NCI-H82 (cell line): ENCODE data around the gene SEPTIN2.
"Not testable (repeated sequence)": the region's sequence is repeated elsewhere in the genome, so short reads cannot be mapped to it uniquely, and the experiment has no call there.

Experiments
- DNase-seq: peaks from one replicate; lab custom pipeline; 2025; lab: John Stamatoyannopoulos, UW

The SEPTIN2 gene

GRCh38 chr2:241315879-241316631, at the start of gene SEPTIN2:
TSS of gene SEPTIN2 (plus strand) at chr2:241315925. CDS start at chr2:241324233, 8,308 bp downstream.
- DNase-seq, result peak; percentile 79

- DNase-seq, result no peak
Measured at GRCh38 chr2:241267249-241268067, 48.3 kb upstream of the SEPTIN2 start.

- no peak for DNase-seq
Measured at GRCh38 chr2:241268306-241268705, 47.4 kb upstream of the SEPTIN2 start.

- no peak for DNase-seq
Measured at GRCh38 chr2:241268716-241269445, 46.8 kb upstream of the SEPTIN2 start.

DNA sequence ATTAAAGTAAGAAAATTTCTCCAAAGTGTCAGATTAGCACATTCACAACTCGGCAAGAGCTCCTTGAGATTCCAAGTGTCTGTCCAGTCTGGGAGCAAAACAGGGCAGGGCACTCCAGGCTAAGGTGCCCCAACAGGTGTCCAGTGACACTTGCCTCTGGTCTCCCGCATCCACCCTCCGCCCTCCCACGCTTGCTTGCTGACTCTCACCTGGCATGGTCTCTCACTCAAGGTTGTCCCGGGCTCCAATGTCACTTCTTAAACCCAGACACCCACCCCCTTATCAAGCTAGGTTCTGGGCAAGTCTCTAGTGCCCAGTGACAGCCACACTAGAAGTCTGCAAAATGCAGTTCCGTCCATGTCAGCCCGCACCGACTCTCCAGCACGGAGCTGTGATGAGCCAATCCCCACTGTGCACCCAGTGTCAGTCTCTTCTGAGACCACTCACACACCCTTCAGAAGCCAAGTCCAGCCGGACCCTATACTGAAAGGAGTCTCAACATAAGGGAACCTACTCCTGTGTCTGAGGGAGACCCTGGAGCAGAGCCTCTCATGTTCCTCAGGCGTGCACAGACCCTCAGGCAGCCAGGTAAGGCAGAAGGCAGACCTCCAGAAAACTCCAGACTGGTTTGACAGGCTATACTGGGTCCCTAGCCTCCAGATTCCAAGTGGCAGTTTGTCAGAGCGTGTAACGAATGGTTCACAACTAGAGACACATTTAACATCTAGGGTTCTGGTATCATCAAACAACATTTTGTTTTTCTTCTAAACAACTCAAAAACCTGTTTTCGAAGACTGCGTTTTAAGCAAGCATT, 45.8 kb upstream of the SEPTIN2 start:
- DNase-seq, result no peak

DNA sequence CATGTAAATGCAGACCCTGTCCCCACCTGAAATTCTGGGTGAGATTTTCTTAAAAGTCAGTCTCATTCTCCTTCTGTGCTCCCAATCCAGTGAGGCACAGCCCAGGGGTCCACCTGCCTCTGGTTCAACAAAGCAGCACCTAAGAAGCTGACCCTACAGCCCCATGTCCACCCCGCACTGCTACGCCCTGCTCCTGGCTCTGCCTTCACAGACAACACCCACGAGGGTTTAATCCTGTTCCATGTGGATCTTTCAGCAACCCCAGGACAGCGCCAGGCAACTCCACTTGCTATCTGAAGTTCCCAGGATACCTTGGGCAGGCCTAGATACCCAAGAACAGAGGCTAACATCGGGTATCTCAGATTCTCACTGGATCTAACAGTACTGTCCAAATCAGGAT, 45.2 kb upstream of the SEPTIN2 start:
- DNase-seq, result no peak

DNA sequence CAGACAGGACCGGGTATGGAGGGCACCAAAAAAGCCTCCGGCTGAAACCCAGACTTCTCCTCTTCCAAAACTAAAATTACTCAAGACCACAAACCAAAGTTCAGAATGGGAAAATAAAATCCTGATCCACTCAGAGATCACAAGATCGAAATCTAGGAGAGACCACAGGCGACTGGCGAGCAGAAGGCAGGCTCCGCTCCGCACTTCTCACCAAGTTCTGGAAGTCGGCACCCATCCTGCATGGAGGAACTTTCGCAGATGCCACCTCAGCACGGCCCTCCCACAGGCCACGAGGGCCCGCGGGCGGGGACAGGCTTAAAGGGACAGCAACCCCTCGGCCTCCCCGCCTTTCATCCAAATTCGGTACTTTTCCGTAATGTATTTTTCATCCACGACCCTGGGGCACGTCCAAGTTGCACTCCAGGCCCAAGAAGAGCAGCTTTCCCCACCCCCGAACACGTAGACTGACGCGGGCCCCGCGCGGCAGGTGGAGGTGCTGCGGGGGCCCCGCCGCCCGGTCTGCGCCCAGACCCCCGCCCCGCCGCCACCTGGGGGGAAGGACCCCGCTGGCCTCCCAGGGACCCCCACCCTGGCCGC, 43.9 kb upstream of the SEPTIN2 start:
- peak; percentile 48 for DNase-seq

DNA sequence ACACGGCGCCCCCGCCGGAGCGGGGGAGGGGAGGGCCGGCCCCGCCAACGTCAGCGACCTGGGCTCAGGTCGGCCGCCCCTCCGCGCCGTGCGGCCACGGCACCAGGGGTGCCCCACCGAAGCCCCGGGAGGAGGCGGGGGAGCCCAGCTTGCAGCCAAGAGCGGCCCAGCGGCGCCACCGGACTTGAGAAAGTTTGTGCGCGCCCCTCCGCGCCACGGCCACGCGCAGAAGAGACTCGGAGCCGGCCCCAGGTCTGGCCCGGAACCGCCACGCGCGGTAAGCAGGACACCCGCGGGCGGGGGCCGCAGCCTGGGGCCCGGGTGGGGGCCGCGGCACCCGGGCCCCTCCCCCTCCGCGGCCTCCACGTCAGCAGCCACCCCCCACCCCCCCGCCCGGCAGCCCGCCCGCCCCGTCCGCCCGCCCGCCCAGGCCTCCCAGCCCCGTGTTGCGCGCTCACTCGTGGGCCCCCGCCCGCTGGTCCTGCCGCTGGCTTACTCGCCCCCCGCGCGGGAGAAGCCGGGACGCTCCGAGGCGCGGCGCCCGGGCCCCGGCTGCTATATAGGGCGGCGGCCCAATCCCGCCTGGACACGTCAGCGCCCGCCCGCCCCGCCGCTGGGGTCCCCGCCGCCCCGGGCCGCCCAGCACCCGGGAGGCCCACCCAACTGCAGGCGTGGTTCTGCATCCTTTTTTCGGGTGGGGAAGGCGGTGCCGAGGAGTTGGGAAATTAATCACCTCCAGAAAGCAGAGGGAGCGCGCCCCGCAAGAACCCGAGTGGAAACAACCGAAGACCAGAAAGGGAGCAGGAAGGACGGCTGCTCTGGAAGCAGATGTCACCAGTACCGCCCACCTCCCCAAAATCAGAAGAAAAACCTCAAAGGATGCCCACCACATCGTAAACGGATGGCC, 43.2 kb upstream of the SEPTIN2 start:
- peak; percentile 63 for DNase-seq

DNA sequence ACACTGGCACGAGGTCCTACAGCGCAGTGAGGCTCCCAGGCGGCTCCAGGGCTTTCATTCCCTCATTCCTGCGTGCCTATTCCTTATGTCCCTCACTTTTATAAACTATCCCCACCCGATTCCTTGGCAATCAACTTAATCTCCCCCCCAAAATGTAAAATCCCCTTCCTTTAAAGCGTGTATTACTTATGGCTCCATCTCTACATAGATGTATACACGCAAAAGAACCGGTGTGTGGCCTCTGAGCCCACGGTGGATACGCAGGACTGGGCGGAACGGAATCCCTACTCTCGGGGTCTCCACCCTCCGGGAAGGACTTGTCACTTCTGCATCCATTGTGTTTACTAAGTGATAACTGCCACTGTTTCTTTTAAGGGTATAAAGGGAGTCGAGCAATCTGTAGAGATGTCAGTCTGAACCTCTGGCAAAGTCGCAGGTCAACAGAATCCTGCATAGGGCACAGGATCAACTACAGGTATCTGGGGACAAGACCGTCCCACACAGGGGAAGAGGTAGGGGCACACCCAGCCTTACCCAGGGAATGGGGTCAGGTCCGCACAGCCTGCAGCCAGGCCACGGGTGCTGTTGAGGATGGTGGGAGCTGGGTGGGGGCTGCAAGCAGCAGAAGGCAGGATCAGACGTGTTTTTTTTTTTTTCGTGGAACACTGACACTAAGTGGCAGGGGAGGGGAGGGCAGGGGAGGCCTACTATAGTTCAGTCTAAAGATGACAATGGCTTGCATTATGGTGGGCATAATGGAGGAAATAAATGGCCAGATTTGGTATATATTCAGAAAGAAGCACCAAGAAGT, 42.3 kb upstream of the SEPTIN2 start:
- peak; percentile 23 for DNase-seq

DNA sequence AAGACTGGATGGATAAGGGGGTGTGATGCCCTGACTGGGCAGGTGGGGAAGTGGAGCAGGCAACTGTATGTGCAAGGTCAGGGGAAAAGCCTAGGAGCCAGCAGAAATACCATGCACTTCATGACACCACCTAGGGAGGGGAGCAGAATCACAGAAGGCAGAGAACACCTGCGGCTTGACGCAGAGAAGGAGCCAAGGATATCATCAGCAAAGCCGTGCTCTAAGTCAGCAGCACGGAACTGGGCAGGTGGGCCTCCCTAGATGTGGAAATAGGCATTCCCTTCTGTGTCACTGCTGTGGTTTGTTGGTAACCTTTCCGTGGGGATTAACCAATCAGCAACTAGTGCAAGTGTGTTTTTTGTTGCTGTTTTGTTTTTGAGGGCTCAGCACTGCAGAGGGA, 41.6 kb upstream of the SEPTIN2 start:
- DNase-seq, result no peak

DNA sequence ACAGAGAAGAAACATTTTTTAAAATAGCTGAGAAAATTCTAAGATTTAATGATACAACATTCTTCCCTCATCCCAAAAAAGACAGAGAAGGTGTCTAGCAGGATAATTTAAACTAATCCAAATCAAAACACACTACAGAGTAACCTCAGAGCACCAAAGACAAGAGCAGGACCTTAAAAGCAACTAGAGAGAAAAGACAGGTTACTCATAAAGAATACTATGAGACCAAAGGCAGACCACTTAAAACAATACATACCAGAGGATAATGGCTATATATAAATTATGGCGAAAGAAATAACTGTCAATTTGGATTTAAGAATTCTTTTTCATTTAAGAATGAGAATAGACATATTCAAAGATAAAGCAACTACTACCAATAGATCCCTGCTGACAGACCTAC, 40.2 kb upstream of the SEPTIN2 start:
- DNase-seq, result no peak

DNA sequence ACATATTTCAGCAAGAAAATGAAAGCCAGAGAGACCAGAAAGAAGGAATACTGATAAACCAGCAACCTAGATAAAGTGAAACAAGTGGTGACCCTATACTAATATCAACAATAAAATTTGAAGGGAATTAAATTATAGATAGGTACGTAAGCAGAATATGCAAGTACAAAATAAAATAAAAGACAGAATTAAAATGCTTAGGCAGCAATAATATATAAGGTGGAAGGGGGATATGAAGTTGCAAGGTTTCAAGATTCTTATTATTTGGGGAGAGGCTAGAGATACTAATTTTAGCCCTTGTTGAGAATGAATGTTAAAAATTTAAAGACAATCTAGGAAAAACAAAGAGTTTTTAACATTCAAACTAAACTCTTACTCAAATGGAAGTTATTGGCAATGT, 39.8 kb upstream of the SEPTIN2 start:
- no peak for DNase-seq

DNA sequence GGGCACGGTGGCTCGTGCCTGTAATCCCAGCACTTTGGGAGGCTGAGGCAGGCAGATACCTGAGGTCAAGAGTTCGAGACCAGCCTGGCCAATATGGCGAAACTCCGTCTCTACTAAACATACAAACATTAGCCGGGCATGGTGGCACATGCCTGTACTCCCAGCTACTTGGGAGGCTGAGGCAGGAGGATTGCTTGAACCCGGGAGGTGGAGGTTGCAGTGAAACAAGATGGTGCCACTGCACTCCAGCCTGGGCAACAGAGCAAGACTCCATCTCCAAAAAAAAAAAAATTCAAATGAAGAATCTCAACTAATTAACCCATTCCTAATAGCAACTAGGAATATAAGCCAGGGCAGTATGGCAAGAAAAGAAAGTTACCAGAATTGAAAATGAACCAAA, 37.4 kb upstream of the SEPTIN2 start:
- not testable (repeated sequence) for DNase-seq

DNA sequence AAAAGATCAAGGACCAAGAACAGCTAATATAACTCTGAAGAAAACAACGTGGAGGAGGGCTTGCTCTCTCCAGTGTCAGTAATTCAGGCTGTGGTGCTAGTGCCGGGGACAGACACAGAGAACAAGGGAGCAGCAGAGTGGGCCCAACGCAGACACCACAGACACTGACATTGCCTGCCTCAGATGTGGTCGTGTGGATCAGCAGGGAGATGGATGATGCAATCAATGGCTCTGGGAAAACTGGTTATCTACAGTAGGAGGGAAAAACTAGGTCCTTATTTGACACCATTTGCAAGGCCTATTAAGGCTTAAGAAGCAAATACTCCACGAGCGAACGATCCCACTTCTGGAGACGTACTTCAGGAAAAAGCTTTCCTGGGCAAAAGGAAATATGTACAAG, 36.3 kb upstream of the SEPTIN2 start:
- DNase-seq, result peak; percentile 61

DNA sequence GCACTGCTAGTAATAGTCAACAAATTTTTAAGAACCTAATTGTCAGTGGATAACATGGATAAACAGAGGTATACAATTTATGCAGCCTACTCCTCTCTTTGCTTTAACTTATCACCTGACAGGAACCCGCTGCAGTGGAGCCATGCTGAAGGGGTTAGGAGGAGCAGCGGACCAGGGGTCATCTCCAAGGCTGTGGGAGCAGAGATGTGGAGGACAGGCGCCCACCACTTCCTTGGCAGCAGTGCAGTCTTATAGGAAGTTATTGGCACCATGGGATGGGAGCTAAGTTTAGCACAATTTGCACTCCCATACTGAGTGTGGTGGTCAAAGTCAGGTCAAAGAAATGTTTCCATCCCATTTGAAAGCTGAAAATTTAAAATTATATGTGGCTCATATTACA, 35.9 kb upstream of the SEPTIN2 start:
- DNase-seq, result peak; percentile 23

GRCh38 chr2:241280291-241280690, 35.4 kb upstream of the SEPTIN2 start:
- no peak for DNase-seq

DNA sequence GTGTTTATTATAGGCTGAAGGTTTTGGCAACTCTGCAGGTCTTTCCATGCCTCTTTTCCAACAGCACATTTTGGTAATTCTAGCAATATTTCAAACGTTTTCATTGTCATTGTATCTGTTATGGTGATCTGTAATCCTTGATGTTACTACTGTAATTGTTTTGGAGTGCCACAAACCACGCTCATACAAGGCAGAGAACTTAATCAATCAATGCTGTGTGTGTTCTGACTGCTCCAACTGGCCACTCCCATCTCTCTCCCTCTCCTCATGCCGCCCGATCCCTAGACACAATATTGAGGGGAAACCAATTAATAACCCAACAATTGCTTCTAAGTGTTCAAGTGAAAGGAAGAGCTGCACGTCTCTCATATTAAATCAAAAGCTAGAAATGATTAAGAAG, 33.2 kb upstream of the SEPTIN2 start:
- DNase-seq, result peak; percentile 21

- DNase-seq, result no peak
Measured at GRCh38 chr2:241285596-241285995, 30.1 kb upstream of the SEPTIN2 start.

- no peak for DNase-seq
Measured at GRCh38 chr2:241286348-241287090, 29.2 kb upstream of the SEPTIN2 start.
